HepG2 (cell line): ENCODE measurements around the gene SYNE1.

ENCODE experiments used
- CTCF ChIP-seq: sonication (generic); formaldehyde crosslinking; IDR thresholded peaks from 2 replicates; pipeline ENCODE4 v1.5.0; 2020; ENCODE audit warnings: mild to moderate bottlenecking, missing genetic modification reagents, moderate library complexity
- MAFG ChIP-seq: sonication (generic); formaldehyde crosslinking; IDR thresholded peaks from 2 replicates; pipeline ENCODE4 v1.5.1; 2020; ENCODE audit warnings: mild to moderate bottlenecking, missing genetic modification reagents
- POLR2AphosphoS5 ChIP-seq: IDR thresholded peaks from 2 replicates; pipeline ENCODE4 v1.6.1; 2012; ENCODE audit warnings: low read depth, low read length
- RFX5 ChIP-seq: IDR thresholded peaks from 2 replicates; pipeline ENCODE4 v1.6.1; 2011; ENCODE audit warnings: low read depth, low read length, improper control_type of control experiment
- ZNF546 ChIP-seq: sonication (generic); formaldehyde crosslinking; conservative IDR thresholded peaks from 2 replicates; pipeline ENCODE4 v1.8.1; 2023; ENCODE audit warnings: mild to moderate bottlenecking, missing genetic modification reagents

DNA sequence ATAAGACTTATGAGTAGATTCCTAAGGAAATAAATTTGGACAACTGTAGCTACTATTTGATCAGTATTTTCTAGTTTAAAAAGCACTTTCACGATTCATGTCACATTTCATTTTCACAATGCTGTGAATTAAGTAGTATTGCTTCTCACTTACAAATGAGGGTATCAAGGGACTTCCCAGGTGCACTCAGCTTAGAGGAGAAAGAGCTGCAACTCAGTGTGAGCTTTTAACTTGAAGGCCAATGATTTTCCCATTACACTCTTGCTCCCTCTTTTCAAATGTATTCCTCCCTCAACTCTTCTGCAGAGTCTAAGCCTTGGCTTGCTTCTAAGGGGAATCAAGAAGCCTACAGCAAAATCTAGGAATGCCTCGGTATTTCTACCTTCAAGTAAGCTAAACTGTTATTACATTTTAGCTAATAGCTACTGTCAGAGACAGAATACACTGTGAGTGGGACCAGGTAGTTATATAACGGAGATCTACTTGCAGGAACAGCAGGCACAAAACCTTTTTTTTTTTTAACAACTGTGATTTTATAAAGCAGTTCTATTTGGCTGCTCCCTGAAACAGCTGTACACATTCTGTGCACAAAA, 339.0 kb downstream of the SYNE1 start:
- TF ChIP-seq CTCF (CRISPR knock-in tag) (no peak), MAFG (CRISPR knock-in tag) (no peak), ZNF546 (CRISPR knock-in tag) (no peak), POLR2AphosphoS5 (no peak), RFX5 (no peak)
